Measurements from ENCODE around the gene GAS7.

GRCh38 chr17:9937241-9937761, 261.1 kb downstream of the GAS7 start:
- TF ChIP-seq, protein P1, sequence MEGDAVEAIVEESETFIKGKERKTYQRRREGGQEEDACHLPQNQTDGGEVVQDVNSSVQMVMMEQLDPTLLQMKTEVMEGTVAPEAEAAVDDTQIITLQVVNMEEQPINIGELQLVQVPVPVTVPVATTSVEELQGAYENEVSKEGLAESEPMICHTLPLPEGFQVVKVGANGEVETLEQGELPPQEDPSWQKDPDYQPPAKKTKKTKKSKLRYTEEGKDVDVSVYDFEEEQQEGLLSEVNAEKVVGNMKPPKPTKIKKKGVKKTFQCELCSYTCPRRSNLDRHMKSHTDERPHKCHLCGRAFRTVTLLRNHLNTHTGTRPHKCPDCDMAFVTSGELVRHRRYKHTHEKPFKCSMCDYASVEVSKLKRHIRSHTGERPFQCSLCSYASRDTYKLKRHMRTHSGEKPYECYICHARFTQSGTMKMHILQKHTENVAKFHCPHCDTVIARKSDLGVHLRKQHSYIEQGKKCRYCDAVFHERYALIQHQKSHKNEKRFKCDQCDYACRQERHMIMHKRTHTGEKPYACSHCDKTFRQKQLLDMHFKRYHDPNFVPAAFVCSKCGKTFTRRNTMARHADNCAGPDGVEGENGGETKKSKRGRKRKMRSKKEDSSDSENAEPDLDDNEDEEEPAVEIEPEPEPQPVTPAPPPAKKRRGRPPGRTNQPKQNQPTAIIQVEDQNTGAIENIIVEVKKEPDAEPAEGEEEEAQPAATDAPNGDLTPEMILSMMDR (IDR thresholded peaks at IDR 0.05): no peak
- no peak for TF ChIP-seq EZH2 (IDR thresholded peaks at IDR 0.05)
